ENCODE results near the gene CRX.
"Not testable (repeated sequence)": the region's sequence is repeated elsewhere in the genome, so short reads cannot be mapped to it uniquely, and the experiment has no call there.

The CRX gene

GRCh38 chr19:47804451-47804850, 17.3 kb upstream of the CRX start, which contains the start of gene TPRX1:
TPRX1 (minus strand) TSS chr19:47804551; CDS start chr19:47804539, 12 bp downstream.
- DNase-seq: not testable (repeated sequence)

GRCh38 chr19:47805313-47805712, 16.4 kb upstream of the CRX start:
- DNase-seq: no peak

GRCh38 chr19:47806435-47806834, 15.3 kb upstream of the CRX start:
- DNase-seq: no peak

GRCh38 chr19:47813304-47813994, 8.3 kb upstream of the CRX start:
- DNase-seq: peak; percentile 89

GRCh38 chr19:47813995-47814328, 7.8 kb upstream of the CRX start:
- no peak for DNase-seq

- not testable (repeated sequence) for DNase-seq
Measured at GRCh38 chr19:47816270-47816669, 5.5 kb upstream of the CRX start.

- not testable (repeated sequence) for DNase-seq
Measured at GRCh38 chr19:47818221-47818620, 3.5 kb upstream of the CRX start.

GRCh38 chr19:47819858-47820257, 1.9 kb upstream of the CRX start:
- DNase-seq: no peak

GRCh38 chr19:47820410-47820809, 1.3 kb upstream of the CRX start:
- no peak for DNase-seq

GRCh38 chr19:47824396-47824795, 2.7 kb downstream of the CRX start:
- no peak for DNase-seq

GRCh38 chr19:47826800-47827199, 5.1 kb downstream of the CRX start:
- no peak for DNase-seq

- DNase-seq: no peak
Measured at GRCh38 chr19:47832723-47833122, 11.0 kb downstream of the CRX start.

GRCh38 chr19:47836038-47836437, 14.3 kb downstream of the CRX start:
- no peak for DNase-seq

- no peak for DNase-seq
Measured at GRCh38 chr19:47839411-47839810, 17.7 kb downstream of the CRX start.

GRCh38 chr19:47839913-47840312, 18.2 kb downstream of the CRX start:
- no peak for DNase-seq

- no peak for DNase-seq
Measured at GRCh38 chr19:47842941-47843340, 21.2 kb downstream of the CRX start.

GRCh38 chr19:47848425-47848822, 26.7 kb downstream of the CRX start:
- no peak for DNase-seq

- DNase-seq: peak; percentile 64
Measured at GRCh38 chr19:47848823-47849473, 27.2 kb downstream of the CRX start.

- DNase-seq: no peak
Measured at GRCh38 chr19:47853003-47853402, 31.3 kb downstream of the CRX start.

- peak; percentile 7 for DNase-seq
Measured at GRCh38 chr19:47854459-47854858, 32.7 kb downstream of the CRX start.

- not testable (repeated sequence) for DNase-seq
Measured at GRCh38 chr19:47858231-47858630, 36.5 kb downstream of the CRX start.

GRCh38 chr19:47858646-47859285, 37.0 kb downstream of the CRX start, which contains the start of gene TPRX2:
TPRX2 (plus strand) TSS chr19:47859235; CDS start chr19:47859247, 12 bp downstream.
- not testable (repeated sequence) for DNase-seq

- not testable (repeated sequence) for DNase-seq
Measured at GRCh38 chr19:47859838-47860237, 38.1 kb downstream of the CRX start.

Data from hematopoietic multipotent progenitor cell treated with erythropoietin and hydrocortisone succinate and interleukin-3 and kit ligand, for 6 days (in vitro differentiated cells).